ENCODE measurements around the gene ADAMTSL3. TPM values are rescaled to one million over a fixed set of nuclear protein-coding genes. Genes with fewer than 3 reads are reported as not detected.
"Not testable (repeated sequence)": the region's sequence is repeated elsewhere in the genome, so short reads cannot be mapped to it uniquely, and the experiment has no call there.

Gene ADAMTSL3
- total RNA-seq, 1 donor, result not detected

DNA sequence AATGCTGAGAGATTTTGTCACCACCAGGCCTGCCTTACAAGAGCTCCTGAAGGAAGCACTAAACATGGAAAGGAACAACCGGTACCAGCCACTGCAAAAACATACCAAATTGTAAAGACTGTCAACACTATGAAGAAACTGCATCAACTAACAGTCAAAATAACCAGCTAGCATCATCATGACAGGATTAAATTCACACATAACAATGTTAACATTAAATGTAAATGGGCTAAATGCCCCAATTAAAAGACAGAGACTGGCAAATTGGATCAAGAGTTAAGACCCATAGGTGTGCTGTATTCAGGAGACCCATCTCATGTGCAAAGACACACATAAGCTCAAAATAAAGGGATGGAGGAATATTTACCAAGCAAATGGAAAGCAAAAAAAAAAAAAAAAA, 311.0 kb downstream of the ADAMTSL3 start:
- not testable (repeated sequence) for H3K27me3 ChIP-seq (ENCODE audit: insufficient read depth, low read length); H3K4me1 ChIP-seq (ENCODE audit: insufficient read depth, low read length); H3K4me3 ChIP-seq (ENCODE audit: low read length); H3K9me3 ChIP-seq (ENCODE audit: low read depth, low read length)

DNA sequence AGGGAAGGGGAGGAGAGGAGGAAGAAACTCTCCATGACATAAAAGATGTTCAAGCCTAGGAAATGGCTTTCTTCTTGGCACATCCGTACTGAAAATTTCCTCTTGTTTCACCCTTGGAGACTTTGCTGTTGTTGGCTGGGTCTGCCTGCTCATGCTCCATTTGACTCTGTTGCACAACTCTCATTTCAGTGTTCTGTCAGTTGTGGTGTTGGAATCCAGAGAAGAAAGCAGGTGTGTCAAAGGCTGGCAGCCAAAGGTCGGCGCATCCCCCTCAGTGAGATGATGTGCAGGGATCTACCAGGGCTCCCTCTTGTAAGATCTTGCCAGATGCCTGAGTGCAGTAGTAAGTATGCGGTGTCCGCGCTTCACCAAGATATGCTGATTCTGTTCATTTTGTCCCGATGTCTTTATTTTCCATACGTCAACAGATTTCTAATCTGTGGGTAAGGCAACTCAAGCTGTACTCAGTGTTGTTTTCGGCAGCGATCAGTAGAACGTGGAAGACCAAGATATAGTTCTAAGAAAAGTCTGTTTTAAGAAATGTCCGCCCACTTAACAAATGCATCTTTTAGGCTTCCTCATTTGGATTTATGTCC, 316.5 kb downstream of the ADAMTSL3 start:
- no peaks in the 10 kb centered on the region for H3K27me3 ChIP-seq (ENCODE audit: insufficient read depth, low read length)
- no peaks in the 10 kb centered on the region for H3K4me1 ChIP-seq (ENCODE audit: insufficient read depth, low read length)
- H3K9me3 ChIP-seq (ENCODE audit: low read depth, low read length), result no peaks in the 10 kb centered on the region

DNA sequence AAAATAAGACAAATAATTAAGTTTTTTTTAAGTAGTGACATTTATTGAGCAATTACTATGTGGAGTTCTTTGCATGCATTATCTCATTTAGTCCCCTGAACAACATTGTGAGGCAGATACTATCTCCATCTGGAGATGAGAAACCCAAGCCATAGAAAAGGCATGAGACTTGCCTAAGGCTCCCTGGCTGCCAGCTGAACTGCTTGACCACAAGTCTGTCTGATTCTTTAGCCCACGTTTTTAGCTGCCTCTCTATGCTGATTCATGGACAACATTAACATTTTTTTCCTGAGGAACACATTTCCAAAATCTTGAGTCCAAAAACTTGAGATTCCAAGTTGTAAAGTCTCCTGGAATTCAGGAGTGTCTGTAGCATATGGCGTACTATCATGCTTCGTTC, 318.1 kb downstream of the ADAMTSL3 start:
- no peak overlapping the region for H3K4me3 ChIP-seq (ENCODE audit: low read length)
- H3K9me3 ChIP-seq (ENCODE audit: low read depth, low read length), result no peaks in the 10 kb centered on the region

More for the DNA sequence above, 316.5 kb downstream of the ADAMTSL3 start:
- H3K4me3 ChIP-seq (ENCODE audit: low read length), result no peak overlapping the region

DNA sequence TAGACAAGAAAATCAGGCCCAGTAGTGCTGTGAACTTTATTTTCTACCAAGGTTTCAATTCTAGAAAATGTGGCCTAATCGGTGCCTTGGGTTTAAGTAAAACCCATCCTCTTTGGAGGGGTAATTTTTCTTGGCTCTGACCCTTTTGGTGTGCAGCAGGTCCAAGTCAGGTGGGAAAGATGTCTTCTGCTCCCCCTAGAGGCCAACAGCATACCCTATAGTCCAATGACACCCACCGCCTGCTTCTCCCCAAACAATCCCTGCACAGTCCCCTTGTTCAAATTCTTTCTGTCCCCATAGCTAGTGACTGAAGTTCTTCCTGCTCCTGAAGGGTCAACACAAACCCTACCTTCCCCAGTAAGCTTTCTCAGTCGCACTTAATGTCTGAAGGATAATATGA, 319.9 kb downstream of the ADAMTSL3 start:
- no peaks in the 10 kb centered on the region for H3K27me3 ChIP-seq (ENCODE audit: insufficient read depth, low read length)
- H3K4me1 ChIP-seq (ENCODE audit: insufficient read depth, low read length), result no peaks in the 10 kb centered on the region
- H3K9me3 ChIP-seq (ENCODE audit: low read depth, low read length), result no peaks in the 10 kb centered on the region
- no peak overlapping the region for H3K4me3 ChIP-seq (ENCODE audit: low read length)

More for the DNA sequence above, 318.1 kb downstream of the ADAMTSL3 start:
- Histone ChIP-seq H3K27me3 (ENCODE audit: insufficient read depth, low read length) (no peaks in the 10 kb centered on the region), H3K4me1 (ENCODE audit: insufficient read depth, low read length) (no peaks in the 10 kb centered on the region)

DNA sequence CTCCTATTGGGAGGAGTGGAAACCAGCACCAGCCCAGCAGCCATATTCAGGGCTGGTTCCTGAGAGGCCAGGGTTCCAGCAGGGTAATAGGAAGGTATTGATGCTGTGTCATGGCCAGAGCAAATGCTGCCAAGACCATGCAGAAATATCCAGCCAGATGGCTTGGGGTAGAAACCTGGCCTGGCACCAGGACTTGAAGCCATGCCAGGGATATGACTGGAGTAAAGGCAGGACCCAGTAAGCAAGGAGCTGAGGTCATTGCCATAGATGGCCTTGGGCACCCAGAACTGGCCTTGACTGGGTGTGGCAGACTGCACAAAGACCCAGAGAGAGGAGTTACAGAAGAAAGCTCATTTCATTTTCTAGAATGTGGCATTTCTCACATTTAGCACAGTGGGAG, 324.1 kb downstream of the ADAMTSL3 start:
- no peaks in the 10 kb centered on the region for H3K27me3 ChIP-seq (ENCODE audit: insufficient read depth, low read length)
- no peak overlapping the region for H3K4me3 ChIP-seq (ENCODE audit: low read length)
- H3K4me1 ChIP-seq (ENCODE audit: insufficient read depth, low read length), result no peaks in the 10 kb centered on the region
- H3K9me3 ChIP-seq (ENCODE audit: low read depth, low read length), result no peaks in the 10 kb centered on the region

DNA sequence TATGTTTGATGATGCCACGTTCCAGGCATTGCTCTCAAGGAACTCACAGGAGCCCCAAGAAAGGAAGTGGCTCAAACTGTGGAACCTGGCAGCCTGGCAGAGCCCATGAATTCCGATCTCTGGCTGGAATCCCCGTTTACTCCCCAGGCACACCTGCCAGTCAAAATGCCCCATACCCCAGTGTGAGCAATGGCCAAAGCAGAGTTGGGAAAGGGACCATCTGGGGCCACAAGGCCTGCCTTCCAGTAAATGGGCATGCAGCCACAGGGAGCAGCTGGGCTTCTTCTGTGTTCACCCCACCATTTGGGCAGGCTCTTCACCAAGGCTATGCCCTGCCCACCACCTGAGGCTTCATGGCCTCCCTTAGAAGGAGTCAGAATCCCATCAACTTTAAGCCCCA, 324.7 kb downstream of the ADAMTSL3 start:
- Histone ChIP-seq H3K9me3 (ENCODE audit: low read depth, low read length) (no peaks in the 10 kb centered on the region), H3K4me1 (ENCODE audit: insufficient read depth, low read length) (no peaks in the 10 kb centered on the region), H3K4me3 (ENCODE audit: low read length) (no peak overlapping the region), H3K27me3 (ENCODE audit: insufficient read depth, low read length) (no peaks in the 10 kb centered on the region)

DNA sequence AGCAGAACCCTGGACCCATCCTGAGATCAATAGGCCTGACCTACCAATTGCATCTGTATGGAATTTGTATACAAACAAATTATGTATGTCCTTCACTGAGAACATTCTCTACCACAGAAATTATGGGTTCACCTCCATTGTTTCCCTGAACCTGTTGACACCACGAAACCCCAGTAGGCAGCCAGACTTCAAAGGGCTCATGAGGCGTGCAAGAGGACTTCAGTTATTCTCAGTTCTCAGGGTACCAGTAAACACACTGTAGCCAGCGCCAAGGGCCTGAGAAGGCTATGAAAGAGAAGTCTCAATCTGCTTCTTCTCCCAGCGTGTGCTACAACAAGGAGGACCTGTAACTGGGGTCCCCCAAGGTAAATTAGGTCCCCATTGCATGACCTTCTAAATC, 326.7 kb downstream of the ADAMTSL3 start:
- H3K9me3 ChIP-seq (ENCODE audit: low read depth, low read length), result no peaks in the 10 kb centered on the region
- H3K27me3 ChIP-seq (ENCODE audit: insufficient read depth, low read length), result no peaks in the 10 kb centered on the region
- no peak overlapping the region for H3K4me3 ChIP-seq (ENCODE audit: low read length)
- H3K4me1 ChIP-seq (ENCODE audit: insufficient read depth, low read length), result no peaks in the 10 kb centered on the region

DNA sequence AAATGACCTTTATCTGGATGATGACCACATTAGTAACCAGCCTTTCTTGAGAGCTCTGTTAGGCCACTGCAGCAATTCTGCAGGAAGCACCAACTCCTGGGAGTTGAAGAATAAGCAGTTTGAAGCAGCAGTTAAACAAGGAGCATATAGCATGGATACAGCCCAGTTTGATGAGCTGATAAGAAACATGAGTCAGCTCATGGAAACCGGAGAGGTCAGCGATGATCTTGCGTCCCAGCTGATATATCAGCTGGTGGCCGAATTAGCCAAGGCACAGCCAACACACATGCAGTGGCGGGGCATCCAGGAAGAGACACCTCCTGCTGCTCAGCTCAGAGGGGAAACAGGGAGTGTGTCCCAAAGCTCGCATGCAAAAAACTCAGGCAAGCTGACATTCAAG, 328.8 kb downstream of the ADAMTSL3 start:
- no peak overlapping the region for H3K4me3 ChIP-seq (ENCODE audit: low read length)

DNA sequence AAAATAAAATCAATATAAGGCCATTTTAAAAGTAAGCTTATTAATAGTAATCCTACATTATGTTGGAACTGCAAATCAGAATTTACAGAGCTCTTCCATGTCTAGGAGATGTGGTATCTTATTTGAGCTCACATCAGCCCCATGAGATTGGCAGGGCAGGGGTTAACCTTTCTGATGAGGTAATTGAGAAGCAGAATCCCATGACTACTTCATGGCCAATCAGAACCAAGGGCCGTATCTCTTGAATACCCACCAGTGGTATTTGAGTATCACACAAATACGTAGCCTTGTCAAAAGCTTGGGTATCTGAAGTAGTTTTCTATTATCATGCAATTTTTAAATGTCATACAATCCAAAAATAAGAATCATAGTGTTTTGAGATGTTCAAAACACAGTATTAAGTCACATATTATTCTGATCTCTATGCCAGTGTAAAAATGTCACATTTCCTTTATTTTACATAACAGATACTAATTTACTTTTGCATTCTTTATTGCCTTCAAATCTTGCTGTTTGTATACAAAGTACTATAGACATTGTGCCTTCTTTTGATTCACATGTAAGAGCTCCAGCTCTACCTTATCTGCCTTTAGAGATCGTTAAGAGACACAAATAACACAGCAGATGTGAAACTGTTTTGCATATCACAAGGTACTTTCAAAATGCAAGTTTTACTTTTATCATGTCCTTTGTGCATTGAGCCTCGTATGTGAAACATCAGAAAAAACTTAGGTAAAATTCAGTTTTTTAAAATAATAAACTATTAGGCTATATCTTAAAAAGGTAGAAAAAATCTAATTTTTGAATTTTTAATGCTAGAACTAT, 329.9 kb downstream of the ADAMTSL3 start:
- Histone ChIP-seq H3K9me3 (ENCODE audit: low read depth, low read length) (no peaks in the 10 kb centered on the region), H3K4me1 (ENCODE audit: insufficient read depth, low read length) (no peaks in the 10 kb centered on the region), H3K27me3 (ENCODE audit: insufficient read depth, low read length) (no peaks in the 10 kb centered on the region), H3K4me3 (ENCODE audit: low read length) (no peak overlapping the region)

More for the DNA sequence above, 328.8 kb downstream of the ADAMTSL3 start:
- Histone ChIP-seq H3K4me1 (ENCODE audit: insufficient read depth, low read length) (no peaks in the 10 kb centered on the region), H3K9me3 (ENCODE audit: low read depth, low read length) (no peaks in the 10 kb centered on the region), H3K27me3 (ENCODE audit: insufficient read depth, low read length) (no peaks in the 10 kb centered on the region)

DNA sequence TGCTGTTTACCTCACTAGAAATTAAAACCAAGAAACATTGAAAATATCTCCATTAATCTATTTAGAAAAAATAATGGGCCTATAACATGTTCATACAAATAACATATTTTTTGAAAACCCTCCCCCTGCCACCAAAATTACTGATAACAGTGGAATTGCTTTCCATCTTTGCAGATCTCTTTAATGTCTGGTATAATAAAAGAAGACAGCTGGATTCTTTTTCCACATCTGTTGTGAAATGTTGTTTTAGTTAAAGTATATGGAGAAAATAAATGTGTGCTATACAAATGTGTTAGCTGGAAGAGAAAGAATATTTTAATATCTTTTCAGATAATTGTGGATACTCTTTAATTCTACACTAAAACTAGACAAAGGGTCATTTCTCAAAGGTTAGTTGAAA, 330.7 kb downstream of the ADAMTSL3 start:
- no peaks in the 10 kb centered on the region for H3K4me1 ChIP-seq (ENCODE audit: insufficient read depth, low read length)
- no peak overlapping the region for H3K4me3 ChIP-seq (ENCODE audit: low read length)
- H3K27me3 ChIP-seq (ENCODE audit: insufficient read depth, low read length), result no peaks in the 10 kb centered on the region
- H3K9me3 ChIP-seq (ENCODE audit: low read depth, low read length), result no peaks in the 10 kb centered on the region

DNA sequence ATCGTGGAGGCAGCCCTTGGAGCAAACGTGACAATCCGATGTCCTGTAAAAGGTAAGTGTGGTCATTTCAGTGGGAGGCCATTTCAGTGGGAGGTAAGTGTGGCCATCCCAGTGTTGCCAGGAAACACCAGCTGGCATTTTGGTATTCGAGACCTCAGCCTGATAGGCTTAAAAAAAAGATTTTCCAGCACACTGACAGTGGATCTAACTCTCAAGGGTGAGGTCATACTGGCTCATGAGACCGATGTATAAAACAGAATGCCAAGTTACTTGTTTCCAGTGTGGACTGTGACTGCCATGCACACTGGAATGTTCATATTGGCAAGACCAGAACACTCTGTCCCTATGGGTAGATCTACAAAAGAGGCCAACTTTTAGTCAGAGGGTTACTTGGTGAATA, 337.2 kb downstream of the ADAMTSL3 start:
- Histone ChIP-seq H3K9me3 (ENCODE audit: low read depth, low read length) (no peaks in the 10 kb centered on the region), H3K4me1 (ENCODE audit: insufficient read depth, low read length) (no peaks in the 10 kb centered on the region), H3K27me3 (ENCODE audit: insufficient read depth, low read length) (no peaks in the 10 kb centered on the region), H3K4me3 (ENCODE audit: low read length) (no peak overlapping the region)

DNA sequence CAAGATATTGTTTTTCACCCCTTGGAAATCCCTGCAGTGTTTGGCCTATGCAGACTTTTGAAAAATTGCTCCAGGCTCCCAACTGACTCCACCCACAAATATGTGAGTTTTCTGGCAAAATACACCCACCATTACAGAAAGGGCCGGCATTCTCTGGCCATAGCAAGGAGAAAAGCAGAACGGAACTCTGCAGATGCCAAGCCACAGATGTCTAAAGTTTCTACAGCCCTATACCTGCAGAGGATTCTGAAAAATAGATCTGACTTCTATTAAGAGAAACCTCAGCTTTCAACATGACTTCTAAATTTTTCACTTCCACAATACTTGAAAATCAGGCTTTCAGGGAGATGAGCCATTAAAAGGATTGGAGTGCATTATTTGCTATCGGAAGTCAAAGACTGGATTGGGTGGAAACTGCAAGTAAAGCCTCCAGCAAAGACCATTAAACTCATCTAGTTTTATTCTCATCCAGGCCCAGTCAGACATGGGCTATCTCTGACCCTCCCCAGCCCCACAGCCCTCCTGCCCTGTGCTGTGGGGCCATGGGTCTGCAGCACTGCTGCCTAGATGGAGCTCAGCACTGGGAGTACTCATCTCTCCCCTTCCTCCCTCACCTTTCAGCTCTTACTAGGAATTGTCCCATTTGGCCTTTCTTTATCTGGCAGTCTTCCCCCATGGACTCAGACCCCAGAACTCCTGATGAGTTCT, 338.6 kb downstream of the ADAMTSL3 start:
- H3K27me3 ChIP-seq (ENCODE audit: insufficient read depth, low read length), result no peaks in the 10 kb centered on the region

DNA sequence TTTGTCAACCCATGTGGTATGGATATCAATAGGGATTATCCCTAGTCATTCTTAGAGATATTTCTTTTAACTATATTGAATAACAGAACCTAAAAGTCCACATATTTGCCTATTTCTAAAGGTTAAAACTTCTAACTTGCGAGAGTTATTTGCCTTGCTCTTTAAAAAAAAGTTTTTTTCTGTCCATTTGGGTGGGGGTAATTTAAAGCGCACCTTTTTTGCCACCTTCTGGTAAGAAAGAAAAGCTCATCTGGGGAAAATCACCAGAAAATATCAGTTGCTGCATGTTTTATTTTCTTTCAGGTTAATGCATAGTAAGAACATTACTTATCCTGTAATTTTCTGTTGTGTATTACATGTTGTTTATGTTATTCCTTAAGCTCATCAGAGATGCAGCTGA, 339.7 kb downstream of the ADAMTSL3 start:
- no peak overlapping the region for H3K4me3 ChIP-seq (ENCODE audit: low read length)
- no peaks in the 10 kb centered on the region for H3K4me1 ChIP-seq (ENCODE audit: insufficient read depth, low read length)
- no peaks in the 10 kb centered on the region for H3K9me3 ChIP-seq (ENCODE audit: low read depth, low read length)
- no peaks in the 10 kb centered on the region for H3K27me3 ChIP-seq (ENCODE audit: insufficient read depth, low read length)

More for the DNA sequence above, 338.6 kb downstream of the ADAMTSL3 start:
- no peaks in the 10 kb centered on the region for H3K4me1 ChIP-seq (ENCODE audit: insufficient read depth, low read length)
- no peak overlapping the region for H3K4me3 ChIP-seq (ENCODE audit: low read length)
- H3K9me3 ChIP-seq (ENCODE audit: low read depth, low read length), result no peaks in the 10 kb centered on the region

DNA sequence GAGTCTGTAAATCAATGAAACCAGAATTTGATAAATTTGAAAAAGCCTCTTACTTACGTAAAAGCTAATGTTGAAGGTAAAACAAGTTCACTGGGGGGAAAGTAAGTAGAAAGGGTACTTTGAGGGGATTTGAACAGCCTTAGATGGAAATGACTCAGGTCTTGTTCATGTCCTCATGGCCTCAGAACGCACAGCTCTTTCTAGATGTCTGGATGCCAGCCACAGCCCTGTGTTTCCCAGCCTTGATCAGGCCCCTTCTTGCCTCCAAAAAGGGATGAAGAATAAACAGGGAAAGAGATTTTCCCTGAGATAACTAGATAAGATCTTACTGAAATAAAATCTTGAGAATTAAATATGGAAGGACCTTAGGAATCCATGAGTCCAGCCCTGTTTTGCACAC, 344.6 kb downstream of the ADAMTSL3 start:
- no peaks in the 10 kb centered on the region for H3K4me1 ChIP-seq (ENCODE audit: insufficient read depth, low read length)
- H3K27me3 ChIP-seq (ENCODE audit: insufficient read depth, low read length), result no peaks in the 10 kb centered on the region
- no peaks in the 10 kb centered on the region for H3K9me3 ChIP-seq (ENCODE audit: low read depth, low read length)
- H3K4me3 ChIP-seq (ENCODE audit: low read length), result no peak overlapping the region

DNA sequence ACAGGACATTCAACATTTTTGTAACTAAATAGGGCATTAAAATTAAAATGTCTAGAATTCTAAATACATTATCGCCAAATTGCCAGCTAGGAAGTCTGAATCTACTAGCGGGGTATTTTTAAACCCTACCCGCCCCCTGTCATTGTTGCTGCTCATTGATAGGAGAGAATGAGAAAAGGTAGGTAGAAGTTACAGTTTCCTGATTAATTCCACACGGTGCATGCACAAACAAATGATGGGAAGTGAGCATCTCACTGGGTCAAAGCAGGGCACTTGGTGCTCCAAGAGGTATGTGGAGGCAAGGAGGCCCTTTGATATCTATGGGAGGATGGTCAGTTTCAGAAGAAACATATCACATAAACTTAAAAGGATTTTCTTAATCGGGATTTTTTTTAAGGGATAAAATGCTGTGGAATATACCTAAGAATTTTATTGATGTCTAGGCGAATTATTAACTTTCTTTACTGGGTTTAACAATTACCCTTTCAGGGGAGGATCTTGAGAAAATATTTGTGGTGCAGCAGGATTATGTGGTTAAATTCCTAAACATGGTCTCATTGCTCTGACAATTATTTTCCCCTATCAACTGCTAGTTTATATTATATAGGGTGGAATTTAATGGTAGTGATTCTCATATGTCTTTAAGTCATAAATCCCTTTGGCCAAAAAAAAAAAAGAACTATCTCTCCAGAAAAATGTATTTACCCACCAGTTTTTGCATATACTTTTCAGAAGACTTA, 345.6 kb downstream of the ADAMTSL3 start:
- Histone ChIP-seq H3K4me1 (ENCODE audit: insufficient read depth, low read length) (no peaks in the 10 kb centered on the region), H3K27me3 (ENCODE audit: insufficient read depth, low read length) (no peaks in the 10 kb centered on the region), H3K4me3 (ENCODE audit: low read length) (no peak overlapping the region), H3K9me3 (ENCODE audit: low read depth, low read length) (no peaks in the 10 kb centered on the region)
